PC-9 (cell line): Measurements from ENCODE around the gene OR51A2. TPM values are rescaled to one million over a fixed set of nuclear protein-coding genes. Genes with fewer than 3 reads are reported as not detected.

Experiments used
- BruUV-seq: library from RNA; stranded (reverse); fragments of 400-500 nt; replicated peaks from 2 replicates; lab custom pipeline; 2021; lab: Mats Ljungman, UMichigan
- CTCF ChIA-PET: fragments of 300-600 bp; sonication (Branson Sonifier 250); formaldehyde crosslinking; loops from one replicate; lab custom pipeline; 2022; ENCODE audit warnings: antibody characterized with exemption; lab: Charles Lee
- POLR2A ChIA-PET: fragments of 300-600 bp; sonication (Branson Sonifier 250); formaldehyde crosslinking; loops from one replicate; lab custom pipeline; 2022; ENCODE audit warnings: antibody characterized with exemption; ENCODE audit not compliant: unreplicated experiment; lab: Charles Lee
- DNase-seq, 2 experiments: peaks; one replicate each; pipeline versions ENCODE4 v3.0.0 to v3.0.0-alpha.2; 2015 to 2022; ENCODE audit warnings: mixed read lengths in 1 of 2
- H2AFZ ChIP-seq: fragments of 200-600 bp; sonication (generic); 2 replicates; pipeline ENCODE4 v1.8.1; 2017; ENCODE audit warnings: antibody characterized with exemption
- H3F3A ChIP-seq: fragments of 200-600 bp; sonication (generic); 2 replicates; pipeline ENCODE4 v1.8.1; 2017; ENCODE audit warnings: antibody characterized with exemption, mild to moderate bottlenecking, low read depth; ENCODE audit not compliant: insufficient read depth
- H3K27ac ChIP-seq: fragments of 200-600 bp; sonication (generic); 2 replicates; pipeline ENCODE4 v1.6.1; 2016; ENCODE audit warnings: mixed run types
- H3K27me3 ChIP-seq: fragments of 200-600 bp; sonication (generic); 2 replicates; pipeline ENCODE4 v1.6.1; 2016; ENCODE audit warnings: low read depth, mixed run types; ENCODE audit not compliant: insufficient read depth
- H3K36me3 ChIP-seq: fragments of 200-600 bp; sonication (generic); 2 replicates; pipeline ENCODE4 v1.6.1; 2016; ENCODE audit warnings: low read depth, mixed run types
- H3K4me1 ChIP-seq: fragments of 200-600 bp; sonication (generic); replicated peaks from 2 replicates; pipeline ENCODE4 v1.6.1; 2016; ENCODE audit warnings: mixed run types; ENCODE audit not compliant: insufficient read depth
- H3K4me2 ChIP-seq: fragments of 200-600 bp; sonication (generic); 2 replicates; pipeline ENCODE4 v1.6.1; 2017; ENCODE audit warnings: mixed run types
- H3K4me3 ChIP-seq: fragments of 200-600 bp; sonication (generic); 2 replicates; pipeline ENCODE4 v1.6.1; 2016; ENCODE audit warnings: mixed run types
- H3K79me2 ChIP-seq: fragments of 200-600 bp; sonication (generic); 2 replicates; pipeline ENCODE4 v1.6.1; 2017; ENCODE audit warnings: low read depth, mixed run types
- H3K9me2 ChIP-seq: fragments of 200-600 bp; sonication (generic); 2 replicates; pipeline ENCODE4 v1.8.1; 2017; ENCODE audit warnings: mild to moderate bottlenecking; ENCODE audit not compliant: insufficient read depth
- H3K9me3 ChIP-seq: fragments of 200-600 bp; sonication (generic); 2 replicates; pipeline ENCODE4 v1.8.1; 2016; ENCODE audit warnings: low read depth; ENCODE audit not compliant: insufficient read depth
- H4K20me1 ChIP-seq: fragments of 200-600 bp; sonication (generic); 2 replicates; pipeline ENCODE4 v1.8.1; 2017; ENCODE audit not compliant: insufficient read depth
- CTCF ChIP-seq: fragments of 200-600 bp; sonication (generic); conservative IDR thresholded peaks from 2 replicates; pipeline ENCODE4 v1.6.1; 2017; ENCODE audit warnings: mixed run types, antibody characterized with exemption, mild to moderate bottlenecking, moderate library complexity
- EZH2 ChIP-seq: fragments of 200-600 bp; sonication (generic); IDR thresholded peaks from 2 replicates; pipeline ENCODE4 v1.8.0; 2017; ENCODE audit warnings: antibody characterized with exemption, low read depth
- intact Hi-C: fragments of 100-400 bp; cut with micrococcal nuclease; formaldehyde crosslinking; loops from one replicate; pipeline ENCODE4 v1.10.0; 2022; ENCODE audit not compliant: unreplicated experiment
- total RNA-seq: library from RNA; stranded (reverse); gene quantifications from 2 replicates; pipeline ENCODE4 v1.2.3, GENCODE V29; 2021

Gene OR51A2
- total RNA-seq, 1 experiment from 2014 or later, result not detected

GRCh38 chr11:4960877-4961276 is 5.4 kb upstream of the OR51A2 start:
- TF ChIP-seq CTCF, result no peak
- no peak for TF ChIP-seq EZH2
- Histone ChIP-seq H3K4me3 (no peak overlapping the region), H4K20me1 (no peaks in the 10 kb centered on the region), H3K4me2 (no peak overlapping the region), H3F3A (no peaks in the 10 kb centered on the region), H3K27ac (no peak overlapping the region), H2AFZ (no peak overlapping the region), H3K27me3 (no peaks in the 10 kb centered on the region), H3K9me3 (no peaks in the 10 kb centered on the region), H3K9me2 (no peaks in the 10 kb centered on the region), H3K79me2 (no peaks in the 10 kb centered on the region), H3K4me1 (no peaks in the 10 kb centered on the region), H3K36me3 (no peaks in the 10 kb centered on the region)
- ChIA-PET CTCF (no interaction called here), POLR2A (no interaction called here)
- intact Hi-C loops, result no loop called here
- DNase-seq, result no peak
- BruUV-seq, result no TSS peak

GRCh38 chr11:4957396-4957795 is 1.9 kb upstream of the OR51A2 start:
- ChIA-PET POLR2A (no interaction called here), CTCF (no interaction called here)
- Histone ChIP-seq H3K4me1 (no peaks in the 10 kb centered on the region), H3K4me3 (no peak overlapping the region), H3K4me2 (no peak overlapping the region), H4K20me1 (no peaks in the 10 kb centered on the region), H3K9me3 (no peaks in the 10 kb centered on the region), H3K27me3 (no peaks in the 10 kb centered on the region), H3K27ac (no peak overlapping the region), H2AFZ (no peak overlapping the region), H3K36me3 (no peaks in the 10 kb centered on the region), H3F3A (no peaks in the 10 kb centered on the region), H3K79me2 (no peaks in the 10 kb centered on the region), H3K9me2 (no peaks in the 10 kb centered on the region)
- BruUV-seq, result no TSS peak
- no peak for DNase-seq
- intact Hi-C loops, result no loop called here
- TF ChIP-seq EZH2 (no peak), CTCF (no peak)

- no peaks in the 10 kb centered on the region for H3F3A ChIP-seq
- H3K4me1 ChIP-seq, result no peaks in the 10 kb centered on the region
- no peak for DNase-seq
- no peaks in the 10 kb centered on the region for H4K20me1 ChIP-seq
- H3K4me3 ChIP-seq, result no peak within 1 kb of the TSS
- no peaks in the 10 kb centered on the region for H3K27me3 ChIP-seq
- no peaks in the 10 kb centered on the region for H3K9me3 ChIP-seq
- BruUV-seq, result no TSS peak
- H3K9me2 ChIP-seq, result no peaks in the 10 kb centered on the region
- H3K79me2 ChIP-seq, result no peaks in the 10 kb centered on the region
- TF ChIP-seq CTCF, result no peak
- H3K4me2 ChIP-seq, result no peak within 1 kb of the TSS
- ChIA-PET CTCF (no interaction called here), POLR2A (no interaction called here)
- no peak within 1 kb of the TSS for H3K27ac ChIP-seq
- intact Hi-C loops, result no loop called here
- H3K36me3 ChIP-seq, result no peaks in the 10 kb centered on the region
- H2AFZ ChIP-seq, result no peak within 1 kb of the TSS
These were observed 8.0 kb downstream of the OR51A2 start, which contains the start of gene OR51A4 for GRCh38 chr11:4947505-4947904. TSS of gene OR51A4 (minus strand) at chr11:4947605. CDS start at chr11:4947100, 505 bp downstream.
